Activated CD8-positive, alpha-beta memory T cell treated with anti-CD3 and anti-CD28 coated beads, Interleukin-2, amount 10 ng/mL, durations not matched to agents 7 days and 5 days (primary cell): ENCODE results near the gene PIK3R1. TPM values are rescaled to one million over a fixed set of nuclear protein-coding genes. Genes with fewer than 3 reads are reported as not detected.
A peak's percentile ranks its signal among the peaks of the same experiment; 100 is the strongest.

Experiments used
- ATAC-seq: fragments of 150-1000 bp; cut with Tn5 transposase; one replicate; pipeline ENCODE4 v1.10.0; 2021; ENCODE audit warnings: moderate library complexity
- CTCF ChIA-PET: fragments of 350-600 bp; sonication (Branson Sonifier 250); formaldehyde crosslinking; loops from one replicate; lab custom pipeline; 2021; ENCODE audit warnings: antibody characterized with exemption; lab: Charles Lee
- DNase-seq: peaks from one replicate; pipeline ENCODE4 v3.0.0-alpha.2; 2020
- H3K27ac Mint-ChIP-seq: one replicate; pipeline ENCODE4 v1.8.0; 2021; ENCODE audit warnings: mild to moderate bottlenecking, mixed read lengths
- H3K27me3 Mint-ChIP-seq: one replicate; pipeline ENCODE4 v1.8.0; 2021; ENCODE audit warnings: mixed read lengths
- H3K36me3 Mint-ChIP-seq: one replicate; pipeline ENCODE4 v1.8.0; 2021; ENCODE audit warnings: mild to moderate bottlenecking, mixed read lengths
- H3K4me1 Mint-ChIP-seq: one replicate; pipeline ENCODE4 v1.8.0; 2021; ENCODE audit warnings: mixed read lengths
- H3K4me3 Mint-ChIP-seq: one replicate; pipeline ENCODE4 v1.8.0; 2021; ENCODE audit warnings: mild to moderate bottlenecking, moderate library complexity, mixed read lengths
- H3K9me3 Mint-ChIP-seq: one replicate; pipeline ENCODE4 v1.8.0; 2022; ENCODE audit warnings: low read depth, mixed read lengths
- total RNA-seq, 2 experiments: library from RNA; stranded (reverse); gene quantifications; one replicate each; pipeline ENCODE4 v1.2.3, GENCODE V29; 2021

Gene PIK3R1
- total RNA-seq, 2 experiments from 2014 or later = 78.4 to 84.7 TPM

GRCh38 chr5:68274847-68275651, 59.5 kb downstream of the PIK3R1 start:
- Mint-ChIP-seq H3K36me3 (peaks cover 51% of the 10 kb centered on the region), H3K9me3 (no peaks in the 10 kb centered on the region), H3K27ac (peak overlapping the region; percentile 95), H3K4me3 (peak overlapping the region; percentile 65), H3K4me1 (peaks cover 88% of the 10 kb centered on the region), H3K27me3 (no peaks in the 10 kb centered on the region)
- CTCF ChIA-PET = interaction anchor here (0.8 to 2.0 kb wide), 4 partner anchors 11 to 161 kb away, joined by 3 to 9 read pairs (median 4); no protein-coding TSS in a partner anchor
- peak; percentile 49 for ATAC-seq
- DNase-seq = no peak

GRCh38 chr5:68276740-68277139, 61.2 kb downstream of the PIK3R1 start:
- peak overlapping the region; percentile 6 for H3K27ac Mint-ChIP-seq
- CTCF ChIA-PET = interaction anchor here (1.3 to 1.4 kb wide), 2 partner anchors 9 to 11 kb away, joined by 4 to 10 read pairs; no protein-coding TSS in a partner anchor

GRCh38 chr5:68277431-68277830, 61.9 kb downstream of the PIK3R1 start:
- DNase-seq (no peak), ATAC-seq (no peak)
- H3K9me3 Mint-ChIP-seq = no peaks in the 10 kb centered on the region
- no peak overlapping the region for H3K4me3 Mint-ChIP-seq
- peak overlapping the region; percentile 93 for H3K27ac Mint-ChIP-seq
- CTCF ChIA-PET = no interaction called here
- H3K27me3 Mint-ChIP-seq = no peaks in the 10 kb centered on the region
- H3K4me1 Mint-ChIP-seq = peaks cover 85% of the 10 kb centered on the region
- H3K36me3 Mint-ChIP-seq = peaks cover 72% of the 10 kb centered on the region

More at GRCh38 chr5:68276740-68277139, 61.2 kb downstream of the PIK3R1 start:
- Mint-ChIP-seq H3K4me3 (no peak overlapping the region), H3K9me3 (no peaks in the 10 kb centered on the region), H3K36me3 (peaks cover 65% of the 10 kb centered on the region), H3K27me3 (no peaks in the 10 kb centered on the region), H3K4me1 (peaks cover 81% of the 10 kb centered on the region)
- ATAC-seq (no peak), DNase-seq (no peak)

DNA sequence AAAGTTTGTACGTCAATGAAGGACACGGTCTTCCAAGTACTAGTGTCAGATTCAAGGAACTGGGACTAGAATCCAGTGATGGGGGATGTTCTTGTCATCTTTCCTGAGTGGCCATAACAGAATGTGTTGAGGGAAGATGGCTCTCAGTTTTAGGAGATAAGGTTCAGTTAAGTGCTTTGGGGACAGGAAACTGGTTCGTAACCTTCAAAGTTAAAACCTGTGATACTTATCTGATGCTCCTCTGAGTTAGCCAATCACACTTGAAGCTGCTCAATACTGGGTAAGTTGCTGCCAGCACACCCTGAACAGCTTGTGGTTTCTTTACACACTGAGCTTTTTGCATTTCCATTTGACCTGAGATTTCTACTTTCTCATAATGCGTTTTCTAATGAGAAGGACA, 64.4 kb downstream of the PIK3R1 start:
- H3K27ac Mint-ChIP-seq = peak overlapping the region; percentile 93
- H3K4me1 Mint-ChIP-seq = peaks cover 86% of the 10 kb centered on the region
- peaks cover 79% of the 10 kb centered on the region for H3K36me3 Mint-ChIP-seq
- ATAC-seq = peak; percentile 92
- H3K9me3 Mint-ChIP-seq = no peaks in the 10 kb centered on the region
- peak overlapping the region; percentile 77 for H3K4me3 Mint-ChIP-seq
- peak; percentile 76 for DNase-seq
- H3K27me3 Mint-ChIP-seq = no peaks in the 10 kb centered on the region
- CTCF ChIA-PET = interaction anchor here (0.7 to 1.5 kb wide), 12 partner anchors 10 to 1974 kb away, joined by 3 to 5 read pairs (median 4); partner anchors contain the start of gene PIK3R1

GRCh38 chr5:68282001-68282400, 66.4 kb downstream of the PIK3R1 start:
- Mint-ChIP-seq H3K4me3 (peak overlapping the region; percentile 77), H3K9me3 (no peaks in the 10 kb centered on the region), H3K27me3 (no peaks in the 10 kb centered on the region), H3K36me3 (peaks cover 75% of the 10 kb centered on the region), H3K27ac (peak overlapping the region; percentile 93), H3K4me1 (peaks cover 87% of the 10 kb centered on the region)
- no peak for ATAC-seq
- no peak for DNase-seq
- CTCF ChIA-PET = interaction anchor here (0.6 to 3.2 kb wide), 2 partner anchors 9 to 30 kb away, joined by 3 to 12 read pairs; no protein-coding TSS in a partner anchor

DNA sequence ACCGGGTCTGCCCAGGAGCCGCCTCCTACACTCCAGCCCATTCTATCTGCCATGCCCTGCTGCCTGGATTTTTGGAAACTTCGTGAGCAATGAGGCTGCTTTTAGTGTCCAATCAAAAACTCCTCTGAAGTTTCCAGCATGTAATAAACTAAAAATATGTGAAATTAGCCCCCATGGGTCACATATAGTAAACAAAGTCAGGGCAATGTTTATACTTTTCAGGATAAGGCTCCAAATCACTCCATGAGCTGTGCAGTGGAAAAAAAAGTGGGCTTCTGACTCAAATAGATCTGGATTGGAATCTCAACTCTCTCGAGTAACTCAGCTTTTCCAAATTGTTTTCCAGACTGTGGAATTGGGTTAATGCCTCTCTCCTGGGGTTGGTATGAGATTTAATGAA, 68.2 kb downstream of the PIK3R1 start:
- H3K4me3 Mint-ChIP-seq = peak overlapping the region; percentile 38
- H3K27me3 Mint-ChIP-seq = no peaks in the 10 kb centered on the region
- no peak for DNase-seq
- H3K36me3 Mint-ChIP-seq = peaks cover 68% of the 10 kb centered on the region
- H3K4me1 Mint-ChIP-seq = peaks cover 85% of the 10 kb centered on the region
- no peaks in the 10 kb centered on the region for H3K9me3 Mint-ChIP-seq
- H3K27ac Mint-ChIP-seq = peak overlapping the region; percentile 56
- CTCF ChIA-PET = interaction anchor here (0.6 to 3.2 kb wide), 6 partner anchors 11 to 179 kb away, joined by 3 to 12 read pairs (median 4); no protein-coding TSS in a partner anchor
- ATAC-seq = no peak

GRCh38 chr5:68285075-68285840, 69.7 kb downstream of the PIK3R1 start:
- Mint-ChIP-seq H3K27ac (peak overlapping the region; percentile 77), H3K9me3 (no peaks in the 10 kb centered on the region), H3K27me3 (no peaks in the 10 kb centered on the region), H3K4me3 (peak overlapping the region; percentile 60), H3K4me1 (peaks cover 86% of the 10 kb centered on the region), H3K36me3 (peaks cover 61% of the 10 kb centered on the region)
- ATAC-seq (peak; percentile 34), DNase-seq (no peak)
- CTCF ChIA-PET = interaction anchor here (0.8 to 3.6 kb wide), 20 partner anchors 9 to 791 kb away, joined by 3 to 55 read pairs (median 6); partner anchors contain the start of gene PIK3R1

- peaks cover 89% of the 10 kb centered on the region for H3K4me1 Mint-ChIP-seq
- no peaks in the 10 kb centered on the region for H3K9me3 Mint-ChIP-seq
- peaks cover 58% of the 10 kb centered on the region for H3K36me3 Mint-ChIP-seq
- H3K27me3 Mint-ChIP-seq = no peaks in the 10 kb centered on the region
- CTCF ChIA-PET = interaction anchor here (0.6 to 3.6 kb wide), 36 partner anchors 10 to 833 kb away, joined by 3 to 55 read pairs (median 4); partner anchors contain the start of gene PIK3R1
- ATAC-seq (no peak), DNase-seq (no peak)
- H3K27ac Mint-ChIP-seq = peak overlapping the region; percentile 77
- peak overlapping the region; percentile 60 for H3K4me3 Mint-ChIP-seq
Measured at GRCh38 chr5:68285851-68286611, 70.5 kb downstream of the PIK3R1 start.

- Mint-ChIP-seq H3K27me3 (no peaks in the 10 kb centered on the region), H3K9me3 (no peaks in the 10 kb centered on the region), H3K36me3 (peaks cover 54% of the 10 kb centered on the region), H3K4me1 (peaks cover 90% of the 10 kb centered on the region), H3K4me3 (peak overlapping the region; percentile 60), H3K27ac (peak overlapping the region; percentile 77)
- DNase-seq (no peak), ATAC-seq (no peak)
- CTCF ChIA-PET = interaction anchor here (0.6 to 3.6 kb wide), 38 partner anchors 10 to 833 kb away, joined by 3 to 55 read pairs (median 4); partner anchors contain the start of gene PIK3R1
Measured at GRCh38 chr5:68286612-68286912, 71.0 kb downstream of the PIK3R1 start.

DNA sequence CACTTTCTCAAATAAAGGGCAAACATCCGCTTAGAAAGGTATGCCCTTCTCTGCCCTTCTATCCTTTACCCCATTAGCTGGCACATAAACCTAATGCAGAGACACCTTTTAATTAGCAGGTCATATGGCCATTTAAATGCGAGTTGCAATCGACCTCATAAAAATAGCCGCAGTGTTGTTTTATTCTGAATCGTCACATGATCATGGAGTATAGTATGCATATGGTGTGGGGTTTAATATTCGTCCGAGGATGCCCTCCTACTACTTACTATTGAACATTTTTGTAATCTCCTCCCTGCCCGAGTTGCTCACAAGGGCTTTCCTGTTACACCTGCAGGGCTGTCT, 72.0 kb downstream of the PIK3R1 start:
- Mint-ChIP-seq H3K4me1 (peaks cover 90% of the 10 kb centered on the region), H3K36me3 (peaks cover 50% of the 10 kb centered on the region), H3K27ac (peak overlapping the region; percentile 95), H3K27me3 (no peaks in the 10 kb centered on the region), H3K9me3 (no peaks in the 10 kb centered on the region), H3K4me3 (peak overlapping the region; percentile 87)
- CTCF ChIA-PET = interaction anchor here (0.7 to 3.6 kb wide), 18 partner anchors 10 to 720 kb away, joined by 3 to 55 read pairs (median 4); partner anchors contain the start of gene PIK3R1
- DNase-seq = no peak
- no peak for ATAC-seq

DNA sequence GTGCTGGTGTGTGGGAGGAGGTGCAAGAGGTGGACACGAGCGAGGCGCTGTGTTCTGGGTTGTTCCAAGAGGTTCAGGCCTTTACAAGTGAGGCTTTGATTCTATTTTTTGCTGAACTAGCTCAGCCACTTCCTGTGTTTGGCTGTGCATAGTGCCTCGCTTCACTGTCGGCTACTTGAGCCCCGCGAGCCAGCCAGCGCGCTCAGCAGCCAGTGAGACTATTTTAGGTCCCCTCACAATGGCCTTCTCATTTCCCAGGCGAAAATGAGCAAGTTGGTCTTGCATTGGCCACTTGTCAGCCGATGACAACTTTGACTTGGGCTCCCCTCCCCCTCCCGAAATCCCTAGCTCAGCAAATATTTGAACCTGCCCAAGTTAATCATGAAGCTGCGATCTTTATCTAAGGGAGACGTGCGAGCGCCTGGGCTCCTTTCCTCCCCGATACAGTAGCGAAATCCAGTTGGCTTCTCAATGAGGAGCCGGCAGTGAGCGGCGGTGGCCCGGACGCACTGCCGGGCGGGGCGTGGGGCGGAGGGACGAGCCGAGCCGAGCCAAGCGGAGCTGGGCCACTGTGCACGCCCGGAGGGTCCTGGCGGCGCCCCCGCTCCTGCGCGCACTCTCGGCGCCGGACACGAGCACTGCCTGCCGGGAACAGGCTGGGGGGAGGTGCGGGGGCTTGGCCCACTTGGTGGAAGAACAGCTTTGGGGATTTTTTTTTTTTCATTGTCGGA, 72.6 kb downstream of the PIK3R1 start:
- CTCF ChIA-PET = interaction anchor here (0.7 to 3.6 kb wide), 14 partner anchors 10 to 175 kb away, joined by 3 to 55 read pairs (median 4); partner anchors contain the start of gene PIK3R1
- peaks cover 47% of the 10 kb centered on the region for H3K36me3 Mint-ChIP-seq
- H3K27ac Mint-ChIP-seq = peak overlapping the region; percentile 95
- DNase-seq (peak; percentile 80), ATAC-seq (peak; percentile 80)
- no peaks in the 10 kb centered on the region for H3K9me3 Mint-ChIP-seq
- peaks cover 86% of the 10 kb centered on the region for H3K4me1 Mint-ChIP-seq
- peak overlapping the region; percentile 87 for H3K4me3 Mint-ChIP-seq
- H3K27me3 Mint-ChIP-seq = no peaks in the 10 kb centered on the region

GRCh38 chr5:68288707-68289134, 73.2 kb downstream of the PIK3R1 start:
- H3K27ac Mint-ChIP-seq = peak overlapping the region; percentile 95
- DNase-seq (no peak), ATAC-seq (no peak)
- H3K4me1 Mint-ChIP-seq = peaks cover 80% of the 10 kb centered on the region
- peaks cover 46% of the 10 kb centered on the region for H3K36me3 Mint-ChIP-seq
- H3K4me3 Mint-ChIP-seq = peak overlapping the region; percentile 87
- no peaks in the 10 kb centered on the region for H3K27me3 Mint-ChIP-seq
- CTCF ChIA-PET = interaction anchor here (1.0 to 3.6 kb wide), 9 partner anchors 9 to 174 kb away, joined by 3 to 55 read pairs (median 3); partner anchors contain the start of gene PIK3R1
- H3K9me3 Mint-ChIP-seq = no peaks in the 10 kb centered on the region
